Measurements from ENCODE around the gene MYL4.

MYL4 gene

DNA sequence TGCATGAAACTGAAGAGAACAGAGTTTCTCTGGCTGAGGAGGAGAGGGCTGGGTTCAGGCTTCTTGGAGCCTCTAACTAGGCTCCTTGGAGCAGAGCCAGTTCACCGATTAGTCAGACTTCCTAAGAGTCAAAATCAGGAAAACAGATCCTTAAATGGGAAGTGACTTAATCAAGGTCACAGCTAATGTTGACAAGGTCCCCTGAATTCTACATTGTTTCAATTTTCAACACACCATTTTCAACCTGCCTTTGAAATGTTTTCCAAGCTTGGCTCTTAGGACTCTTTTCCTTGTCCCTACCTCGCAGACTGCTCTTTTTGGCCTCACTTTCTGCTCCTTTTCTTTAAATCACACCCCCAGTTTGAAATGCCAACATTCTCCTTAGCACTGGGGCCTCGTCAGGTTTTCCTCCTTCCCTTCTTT, 16.3 kb downstream of the MYL4 start:
- no peak overlapping the region for H3K4me3 ChIP-seq (replicated peaks; ENCODE audit: low read depth, low read length)
- peak; percentile 81 for DNase-seq (ENCODE audit: extremely low read depth, low read depth)
- TF ChIP-seq, protein P1, sequence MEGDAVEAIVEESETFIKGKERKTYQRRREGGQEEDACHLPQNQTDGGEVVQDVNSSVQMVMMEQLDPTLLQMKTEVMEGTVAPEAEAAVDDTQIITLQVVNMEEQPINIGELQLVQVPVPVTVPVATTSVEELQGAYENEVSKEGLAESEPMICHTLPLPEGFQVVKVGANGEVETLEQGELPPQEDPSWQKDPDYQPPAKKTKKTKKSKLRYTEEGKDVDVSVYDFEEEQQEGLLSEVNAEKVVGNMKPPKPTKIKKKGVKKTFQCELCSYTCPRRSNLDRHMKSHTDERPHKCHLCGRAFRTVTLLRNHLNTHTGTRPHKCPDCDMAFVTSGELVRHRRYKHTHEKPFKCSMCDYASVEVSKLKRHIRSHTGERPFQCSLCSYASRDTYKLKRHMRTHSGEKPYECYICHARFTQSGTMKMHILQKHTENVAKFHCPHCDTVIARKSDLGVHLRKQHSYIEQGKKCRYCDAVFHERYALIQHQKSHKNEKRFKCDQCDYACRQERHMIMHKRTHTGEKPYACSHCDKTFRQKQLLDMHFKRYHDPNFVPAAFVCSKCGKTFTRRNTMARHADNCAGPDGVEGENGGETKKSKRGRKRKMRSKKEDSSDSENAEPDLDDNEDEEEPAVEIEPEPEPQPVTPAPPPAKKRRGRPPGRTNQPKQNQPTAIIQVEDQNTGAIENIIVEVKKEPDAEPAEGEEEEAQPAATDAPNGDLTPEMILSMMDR (IDR thresholded peaks at IDR 0.05; ENCODE audit: low read depth, low read length, missing control alignments) = no peak

DNA sequence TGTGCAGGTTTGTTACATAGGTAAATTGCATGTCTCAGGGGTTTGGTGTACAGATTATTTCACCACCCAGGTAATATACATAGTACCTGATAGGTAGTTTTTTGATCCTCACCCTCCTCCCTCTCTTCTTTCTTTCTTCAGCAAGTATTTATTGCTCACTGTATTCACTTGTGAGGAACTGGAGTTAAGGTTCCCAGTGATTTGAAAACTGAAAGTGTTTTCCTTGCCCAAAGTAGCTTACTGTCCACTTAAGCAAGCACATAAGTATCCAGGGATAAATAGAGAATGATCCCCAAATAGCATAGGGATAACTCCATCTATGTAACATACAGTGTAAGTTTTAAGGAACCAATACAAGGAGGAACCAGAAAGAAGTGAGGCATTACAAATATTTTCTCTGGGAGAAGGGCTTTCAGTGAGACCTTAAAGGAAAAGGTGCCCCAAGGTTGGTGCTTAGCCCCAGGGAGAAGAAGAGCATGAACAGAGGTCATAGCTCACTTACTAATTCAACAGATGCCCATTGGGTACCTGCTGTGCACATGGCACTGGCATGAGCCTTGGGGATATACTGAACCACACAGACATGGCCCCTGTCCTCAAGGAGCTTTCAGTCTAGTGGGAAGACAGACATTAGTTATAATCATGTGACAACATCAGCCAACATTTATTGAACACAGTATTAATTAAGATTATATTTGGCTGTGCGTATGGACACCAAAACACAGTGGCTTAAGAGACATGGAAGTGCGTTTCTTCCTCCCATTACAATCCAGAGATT, 17.0 kb downstream of the MYL4 start:
- TF ChIP-seq, protein P1 (IDR thresholded peaks at IDR 0.05; ENCODE audit: low read depth, low read length, missing control alignments) = no peak
- no peak for DNase-seq (ENCODE audit: extremely low read depth, low read depth)
- no peak overlapping the region for H3K4me3 ChIP-seq (replicated peaks; ENCODE audit: low read depth, low read length)

DNA sequence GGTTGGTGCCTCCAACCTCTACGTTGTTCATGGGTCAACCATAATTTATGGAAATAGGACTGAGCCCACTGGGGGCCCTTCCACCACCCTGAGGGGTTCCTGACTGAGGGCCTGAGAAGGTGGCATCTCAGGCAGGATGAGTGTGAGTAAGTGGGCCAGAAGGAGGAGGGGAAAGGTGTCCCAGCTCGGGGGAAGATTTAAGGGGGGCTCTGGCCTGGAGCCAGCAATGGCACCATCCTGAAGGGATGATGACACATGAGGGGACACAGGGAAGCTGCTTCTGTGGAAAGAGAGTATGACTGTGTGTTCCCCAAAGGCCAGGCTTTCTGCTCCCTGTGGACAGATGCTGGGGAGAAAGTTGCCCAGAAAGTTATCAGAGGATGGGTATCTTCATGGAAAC, 18.7 kb downstream of the MYL4 start:
- DNase-seq (ENCODE audit: extremely low read depth, low read depth) = no peak
- TF ChIP-seq, protein P1 (IDR thresholded peaks at IDR 0.05; ENCODE audit: low read depth, low read length, missing control alignments) = no peak
- H3K4me3 ChIP-seq (replicated peaks; ENCODE audit: low read depth, low read length) = no peak overlapping the region

DNA sequence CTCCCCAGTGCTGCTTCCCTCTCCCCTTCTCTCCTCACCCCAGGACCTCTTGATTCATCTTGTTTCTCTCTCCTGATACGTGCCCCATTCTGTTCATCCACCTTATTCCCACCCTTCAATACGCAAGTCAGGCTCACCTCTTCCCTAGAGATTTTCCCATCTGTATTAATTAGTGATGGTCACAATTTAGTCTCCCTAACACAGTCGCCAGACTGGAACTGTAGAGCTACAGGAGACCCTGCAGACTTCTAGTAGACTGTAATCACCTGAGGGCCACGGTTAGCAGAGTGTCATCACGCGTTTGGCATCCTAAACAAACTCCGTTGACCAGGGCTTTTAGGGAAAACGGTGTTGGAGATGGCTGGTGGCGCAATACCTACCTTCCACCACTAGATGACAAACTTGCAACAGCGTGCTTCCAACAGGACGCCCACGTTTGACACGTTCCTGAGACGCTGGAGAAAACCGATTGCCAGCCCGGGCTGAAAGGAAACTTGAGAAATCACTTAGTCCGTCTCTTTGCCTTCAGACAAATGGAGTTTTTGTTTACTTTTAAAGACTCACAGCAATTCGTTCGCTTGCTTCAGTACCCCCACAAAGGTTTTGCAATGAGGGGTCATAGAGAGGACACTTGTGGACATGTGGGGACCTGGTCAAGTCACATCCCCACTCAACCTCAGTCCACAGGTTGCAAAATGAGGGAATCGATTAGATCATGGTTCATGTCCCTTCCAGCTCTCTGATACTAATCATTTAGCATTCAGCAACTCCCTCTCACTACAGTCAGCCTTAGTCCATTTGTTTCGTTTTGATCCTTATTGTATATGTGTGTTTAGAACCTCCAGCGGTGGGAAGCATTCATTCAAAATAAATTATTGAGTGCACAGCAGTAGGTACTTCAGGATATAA, 20.6 kb downstream of the MYL4 start:
- no peak overlapping the region for H3K4me3 ChIP-seq (replicated peaks; ENCODE audit: low read depth, low read length)
- TF ChIP-seq, protein P1 (IDR thresholded peaks at IDR 0.05; ENCODE audit: low read depth, low read length, missing control alignments) = peak; percentile 100
- peak; percentile 87 for DNase-seq (ENCODE audit: extremely low read depth, low read depth)

DNA sequence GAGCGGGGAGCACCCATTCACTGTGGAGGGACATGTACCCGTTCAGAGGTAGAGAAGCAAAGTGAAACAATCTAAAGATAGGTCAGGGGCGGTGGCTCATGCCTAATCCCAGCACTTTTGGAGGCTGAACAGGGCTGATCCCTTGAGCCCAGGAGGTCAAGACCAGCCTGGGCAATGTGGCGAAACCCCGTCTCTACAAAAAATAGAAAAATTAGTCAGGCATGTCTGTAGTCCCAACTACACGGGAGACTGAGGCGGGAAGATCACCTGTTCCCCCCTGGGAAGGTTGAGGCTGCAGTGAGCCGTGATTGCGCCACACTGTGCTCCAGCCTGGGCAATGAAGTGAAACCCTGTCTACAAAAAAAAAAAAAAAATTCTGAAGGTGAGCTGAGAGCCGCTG, 21.7 kb downstream of the MYL4 start:
- H3K4me3 ChIP-seq (replicated peaks; ENCODE audit: low read depth, low read length) = no peak overlapping the region
- DNase-seq (ENCODE audit: extremely low read depth, low read depth) = no peak

DNA sequence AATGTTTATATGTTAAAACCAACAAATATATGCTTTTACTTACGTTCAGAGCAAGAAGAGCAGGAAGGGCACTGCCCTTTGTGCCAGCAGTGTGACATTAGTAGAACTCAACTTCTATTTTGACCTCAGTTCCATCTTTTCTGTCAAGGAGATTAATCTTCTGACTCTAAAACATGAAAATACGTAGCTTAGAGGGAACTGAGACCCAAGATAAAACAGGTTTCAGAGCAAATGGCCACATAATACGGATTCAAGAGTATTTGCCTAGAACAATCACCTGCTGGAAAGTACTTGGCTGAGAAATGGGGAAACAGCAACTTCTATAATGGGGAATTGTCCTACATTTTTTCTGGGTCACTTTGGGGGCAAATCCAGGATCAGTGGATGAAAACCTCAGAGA, 22.2 kb downstream of the MYL4 start:
- H3K4me3 ChIP-seq (replicated peaks; ENCODE audit: low read depth, low read length) = no peak overlapping the region
- TF ChIP-seq, protein P1 (IDR thresholded peaks at IDR 0.05; ENCODE audit: low read depth, low read length, missing control alignments) = no peak
- no peak for DNase-seq (ENCODE audit: extremely low read depth, low read depth)

More for the DNA sequence above, 21.7 kb downstream of the MYL4 start:
- TF ChIP-seq, protein P1 (IDR thresholded peaks at IDR 0.05; ENCODE audit: low read depth, low read length, missing control alignments) = no peak
